ENCODE data around the gene CNOT6.

GRCh38 chr5:180599590-180599914 lies 105.4 kb downstream of the CNOT6 start:
- TF ChIP-seq CTCF (IDR thresholded peaks at IDR 0.05) (no peak), POLR2A (IDR thresholded peaks at IDR 0.05) (no peak)

Measured in lower leg skin (tissue), 3 donors.